Adipocyte (in vitro differentiated cells): ENCODE results near the gene LAG3.

Experiments
- DNase-seq: peaks from one replicate; pipeline ENCODE4 v3.0.0-alpha.2; 2015; ENCODE audit warnings: low read depth
- H3K27me3 ChIP-seq: replicated peaks from 2 replicates; pipeline ENCODE4 v1.7.0; 2013; ENCODE audit warnings: mild to moderate bottlenecking, low read length, moderate library complexity; ENCODE audit not compliant: control insufficient read depth, insufficient read depth
- H3K36me3 ChIP-seq: 2 replicates; pipeline ENCODE4 v1.7.0; 2013; ENCODE audit warnings: low read length, mild to moderate bottlenecking, moderate library complexity; ENCODE audit not compliant: control insufficient read depth, insufficient read depth, severe bottlenecking
- H3K4me1 ChIP-seq: 2 replicates; pipeline ENCODE4 v1.7.0; 2013; ENCODE audit warnings: mild to moderate bottlenecking, low read length, moderate library complexity; ENCODE audit not compliant: control insufficient read depth, insufficient read depth
- H3K4me3 ChIP-seq: 2 replicates; pipeline ENCODE4 v1.7.0; 2013; ENCODE audit warnings: mild to moderate bottlenecking, low read length, moderate library complexity
- H3K9ac ChIP-seq: 2 replicates; pipeline ENCODE4 v1.7.0; 2013; ENCODE audit warnings: mild to moderate bottlenecking, low read length, moderate library complexity
- H3K9me3 ChIP-seq: 2 replicates; pipeline ENCODE4 v1.7.0; 2013; ENCODE audit warnings: mild to moderate bottlenecking, low read length, moderate library complexity; ENCODE audit not compliant: control insufficient read depth

Gene LAG3

GRCh38 chr12:6767353-6768319 lies 4.7 kb upstream of the LAG3 start:
- H3K4me1 ChIP-seq, result peaks cover 32% of the 10 kb centered on the region
- H3K27me3 ChIP-seq, result no peaks in the 10 kb centered on the region
- DNase-seq, result peak; percentile 77
- no peaks in the 10 kb centered on the region for H3K9me3 ChIP-seq
- H3K9ac ChIP-seq, result peak overlapping the region; percentile 92
- H3K4me3 ChIP-seq, result peak overlapping the region; percentile 90
- H3K36me3 ChIP-seq, result peaks cover 18% of the 10 kb centered on the region

- Histone ChIP-seq H3K27me3 (no peaks in the 10 kb centered on the region), H3K4me3 (peak overlapping the region; percentile 90), H3K36me3 (peaks cover 18% of the 10 kb centered on the region), H3K4me1 (peaks cover 32% of the 10 kb centered on the region), H3K9me3 (no peaks in the 10 kb centered on the region), H3K9ac (peak overlapping the region; percentile 92)
- peak; percentile 47 for DNase-seq
Measured at GRCh38 chr12:6768437-6768914, 3.8 kb upstream of the LAG3 start.

- peak; percentile 73 for DNase-seq
- Histone ChIP-seq H3K4me3 (peak overlapping the region; percentile 90), H3K9ac (no peak overlapping the region), H3K4me1 (peaks cover 27% of the 10 kb centered on the region), H3K36me3 (peaks cover 18% of the 10 kb centered on the region), H3K9me3 (no peaks in the 10 kb centered on the region), H3K27me3 (no peaks in the 10 kb centered on the region)
Measured at GRCh38 chr12:6768990-6769389, 3.3 kb upstream of the LAG3 start.

GRCh38 chr12:6769666-6770065 lies 2.7 kb upstream of the LAG3 start:
- peaks cover 24% of the 10 kb centered on the region for H3K4me1 ChIP-seq
- H3K4me3 ChIP-seq, result no peak overlapping the region

GRCh38 chr12:6770094-6770493 lies 2.2 kb upstream of the LAG3 start:
- no peak overlapping the region for H3K4me3 ChIP-seq
- DNase-seq, result no peak

More at GRCh38 chr12:6769666-6770065, 2.7 kb upstream of the LAG3 start:
- Histone ChIP-seq H3K27me3 (no peaks in the 10 kb centered on the region), H3K9ac (no peak overlapping the region), H3K9me3 (no peaks in the 10 kb centered on the region), H3K36me3 (peaks cover 18% of the 10 kb centered on the region)
- DNase-seq, result no peak

GRCh38 chr12:6770600-6770999 lies 1.7 kb upstream of the LAG3 start:
- Histone ChIP-seq H3K27me3 (no peaks in the 10 kb centered on the region), H3K9me3 (no peaks in the 10 kb centered on the region), H3K36me3 (peaks cover 18% of the 10 kb centered on the region), H3K4me3 (no peak overlapping the region), H3K4me1 (peaks cover 15% of the 10 kb centered on the region), H3K9ac (no peak overlapping the region)
- DNase-seq, result no peak

More at GRCh38 chr12:6770094-6770493, 2.2 kb upstream of the LAG3 start:
- H3K9me3 ChIP-seq, result no peaks in the 10 kb centered on the region
- H3K9ac ChIP-seq, result no peak overlapping the region
- H3K36me3 ChIP-seq, result peaks cover 18% of the 10 kb centered on the region
- H3K4me1 ChIP-seq, result peaks cover 19% of the 10 kb centered on the region
- H3K27me3 ChIP-seq, result no peaks in the 10 kb centered on the region

- Histone ChIP-seq H3K9me3 (no peaks in the 10 kb centered on the region), H3K4me1 (peaks cover 12% of the 10 kb centered on the region), H3K27me3 (no peaks in the 10 kb centered on the region), H3K4me3 (no peak overlapping the region), H3K9ac (no peak overlapping the region), H3K36me3 (peaks cover 18% of the 10 kb centered on the region)
- DNase-seq, result no peak
Measured at GRCh38 chr12:6771091-6771495, 1.2 kb upstream of the LAG3 start.

- Histone ChIP-seq H3K9ac (no peak overlapping the region), H3K9me3 (no peaks in the 10 kb centered on the region), H3K27me3 (no peaks in the 10 kb centered on the region), H3K36me3 (peaks cover 18% of the 10 kb centered on the region), H3K4me1 (peaks cover 12% of the 10 kb centered on the region), H3K4me3 (no peak overlapping the region)
- no peak for DNase-seq
Measured at GRCh38 chr12:6771509-6772330, 600 bp upstream of the LAG3 start.

- peaks cover 18% of the 10 kb centered on the region for H3K36me3 ChIP-seq
Measured at GRCh38 chr12:6772726-6773589, 638 bp downstream of the LAG3 start.

GRCh38 chr12:6773590-6774351 lies 1.5 kb downstream of the LAG3 start:
- Histone ChIP-seq H3K36me3 (peaks cover 18% of the 10 kb centered on the region), H3K9ac (no peak overlapping the region), H3K27me3 (no peaks in the 10 kb centered on the region), H3K4me1 (peaks cover 6% of the 10 kb centered on the region), H3K4me3 (no peak overlapping the region), H3K9me3 (no peaks in the 10 kb centered on the region)
- DNase-seq, result no peak

More at GRCh38 chr12:6772726-6773589, 638 bp downstream of the LAG3 start:
- Histone ChIP-seq H3K4me1 (peaks cover 8% of the 10 kb centered on the region), H3K9me3 (no peaks in the 10 kb centered on the region), H3K9ac (no peak overlapping the region), H3K27me3 (no peaks in the 10 kb centered on the region), H3K4me3 (no peak overlapping the region)
- DNase-seq, result no peak
